BJ (cell line): Measurements from ENCODE around the gene QRICH1. TPM values are rescaled to one million over a fixed set of nuclear protein-coding genes. Genes with fewer than 3 reads are reported as not detected.
A peak's percentile ranks its signal among the peaks of the same experiment; 100 is the strongest.

Experiments used
- CTCF ChIA-PET: fragments of 350-600 bp; formaldehyde crosslinking; extraction: SDS; loops from one replicate; lab custom pipeline; 2021; ENCODE audit warnings: antibody characterized with exemption, inconsistent platforms; lab: Yijun Ruan, JAX
- POLR2A ChIA-PET: fragments of 300-600 bp; sonication (Branson Sonifier 250); formaldehyde crosslinking; extraction: SDS; loops from one replicate; lab custom pipeline; 2021; ENCODE audit warnings: antibody characterized with exemption; lab: Charles Lee
- DNase-seq: peaks from one replicate; pipeline ENCODE4 v3.0.0-alpha.2; 2011; ENCODE audit warnings: low read depth
- H3K27me3 ChIP-seq: 2 replicates; pipeline ENCODE4 v1.6.0; 2011; ENCODE audit warnings: low read length; ENCODE audit not compliant: control insufficient read depth, insufficient read depth
- H3K36me3 ChIP-seq: 2 replicates; pipeline ENCODE4 v1.5.1; 2011; ENCODE audit warnings: low read length; ENCODE audit not compliant: control insufficient read depth, insufficient read depth
- H3K4me3 ChIP-seq: 2 replicates; pipeline ENCODE4 v1.5.1; 2011; ENCODE audit warnings: low read depth, mild to moderate bottlenecking, control low read depth, low read length
- polyA plus RNA-seq: library from polyadenylated mRNA; depleted of rRNA; stranded (reverse); fragments of >200 nt; gene quantifications from 2 replicates; pipeline ENCODE4 v1.2.3, GENCODE V29; 2011
- TF ChIP-seq, protein P1 (sequence below): IDR thresholded peaks from 2 replicates; pipeline ENCODE4 v1.5.1; 2011; ENCODE audit warnings: low read depth, mild to moderate bottlenecking, control low read depth, inconsistent platforms, low read length, moderate library complexity; ENCODE audit not compliant: insufficient read depth

QRICH1 gene
- polyA plus RNA-seq, 1 experiment: 77.3 TPM

DNA sequence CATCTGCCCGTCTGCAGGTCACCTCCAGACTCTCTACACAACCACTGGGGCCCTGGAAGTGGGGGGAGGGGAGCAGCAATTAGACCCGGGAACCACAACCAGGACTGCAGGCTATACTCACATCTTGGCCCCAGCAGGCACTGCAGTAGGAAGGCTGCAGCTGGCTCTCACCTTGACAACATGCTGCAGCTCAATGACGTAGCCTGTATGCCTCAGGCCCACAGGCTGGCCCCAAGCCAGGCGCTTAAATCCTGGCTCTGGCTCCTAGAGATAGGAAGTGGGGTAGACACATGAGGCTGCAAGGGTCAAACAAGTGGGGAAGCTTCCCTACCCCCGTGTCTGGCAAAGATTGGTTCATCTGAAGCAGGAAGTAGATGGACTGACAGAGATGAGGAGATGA lies 4.6 kb upstream of the QRICH1 start:
- no peaks in the 10 kb centered on the region for H3K27me3 ChIP-seq
- CTCF ChIA-PET: no interaction called here
- POLR2A ChIA-PET: no interaction called here
- H3K4me3 ChIP-seq: no peak overlapping the region
- TF ChIP-seq, protein P1, sequence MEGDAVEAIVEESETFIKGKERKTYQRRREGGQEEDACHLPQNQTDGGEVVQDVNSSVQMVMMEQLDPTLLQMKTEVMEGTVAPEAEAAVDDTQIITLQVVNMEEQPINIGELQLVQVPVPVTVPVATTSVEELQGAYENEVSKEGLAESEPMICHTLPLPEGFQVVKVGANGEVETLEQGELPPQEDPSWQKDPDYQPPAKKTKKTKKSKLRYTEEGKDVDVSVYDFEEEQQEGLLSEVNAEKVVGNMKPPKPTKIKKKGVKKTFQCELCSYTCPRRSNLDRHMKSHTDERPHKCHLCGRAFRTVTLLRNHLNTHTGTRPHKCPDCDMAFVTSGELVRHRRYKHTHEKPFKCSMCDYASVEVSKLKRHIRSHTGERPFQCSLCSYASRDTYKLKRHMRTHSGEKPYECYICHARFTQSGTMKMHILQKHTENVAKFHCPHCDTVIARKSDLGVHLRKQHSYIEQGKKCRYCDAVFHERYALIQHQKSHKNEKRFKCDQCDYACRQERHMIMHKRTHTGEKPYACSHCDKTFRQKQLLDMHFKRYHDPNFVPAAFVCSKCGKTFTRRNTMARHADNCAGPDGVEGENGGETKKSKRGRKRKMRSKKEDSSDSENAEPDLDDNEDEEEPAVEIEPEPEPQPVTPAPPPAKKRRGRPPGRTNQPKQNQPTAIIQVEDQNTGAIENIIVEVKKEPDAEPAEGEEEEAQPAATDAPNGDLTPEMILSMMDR: no peak
- DNase-seq: no peak
- H3K36me3 ChIP-seq: peaks cover 40% of the 10 kb centered on the region

DNA sequence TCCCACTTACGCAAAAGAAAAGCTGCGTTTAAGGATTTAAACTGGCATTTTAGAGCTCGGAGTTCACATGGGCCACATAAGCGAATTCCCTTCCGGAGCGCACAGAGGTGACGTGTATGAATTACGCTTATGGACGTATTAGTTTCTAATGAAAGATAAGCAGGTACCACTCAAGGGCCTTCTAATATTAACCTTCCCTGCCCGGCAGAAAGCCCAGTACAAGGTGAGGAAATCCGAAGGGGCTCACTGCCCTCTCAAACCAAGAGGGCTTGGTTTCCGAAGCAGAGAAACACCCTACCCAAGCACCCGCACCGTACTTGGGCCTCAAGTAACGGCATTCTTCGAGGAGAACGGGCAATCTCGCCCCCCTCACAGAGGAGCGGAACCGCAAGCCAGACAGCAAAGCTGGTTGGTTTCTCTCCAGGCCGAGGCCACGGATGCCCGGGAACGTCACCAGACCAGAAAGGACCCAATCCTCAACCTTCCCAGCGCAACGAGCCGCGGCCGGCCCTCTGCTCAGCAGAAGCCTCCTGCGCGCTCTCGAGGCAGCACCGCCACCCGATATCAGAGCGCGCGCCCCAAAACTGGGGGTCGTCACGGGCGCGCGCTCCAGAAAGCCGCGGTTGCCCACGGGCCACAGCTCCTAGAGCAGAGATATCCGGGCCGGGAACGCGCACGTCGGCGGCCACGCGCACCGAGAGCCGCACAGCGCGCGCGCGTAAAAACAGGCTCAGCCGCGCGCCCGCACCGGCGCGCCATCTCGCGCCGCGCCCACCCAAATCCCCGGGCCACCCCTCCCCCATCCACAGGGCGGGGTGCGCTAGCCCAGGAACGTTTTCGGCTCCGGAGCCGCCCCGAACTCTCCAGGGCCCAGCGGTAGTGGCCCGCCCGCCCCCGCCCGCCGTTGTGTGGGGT lies 676 bp downstream of the QRICH1 start:
- Histone ChIP-seq H3K27me3 (no peaks in the 10 kb centered on the region), H3K36me3 (peaks cover 4% of the 10 kb centered on the region), H3K4me3 (peak overlapping the region; percentile 79)
- TF ChIP-seq, protein P1: no peak
- ChIA-PET CTCF (interaction anchor here (0.5 to 3.2 kb wide), 11 partner anchors 10 to 105 kb away, joined by 3 to 20 read pairs (median 5); partner anchors contain the start of genes KLHDC8B, NDUFAF3 and WDR6), POLR2A (interaction anchor here (0.5 to 1.6 kb wide), 6 partner anchors 9 to 335 kb away, joined by 3 to 6 read pairs (median 4); partner anchors contain the start of genes LAMB2 and QARS1)
- peak; percentile 30 for DNase-seq

GRCh38 chr3:49081429-49081828 lies 12.4 kb downstream of the QRICH1 start:
- CTCF ChIA-PET: no interaction called here
- peaks cover 7% of the 10 kb centered on the region for H3K36me3 ChIP-seq
- H3K4me3 ChIP-seq: no peak overlapping the region
- POLR2A ChIA-PET: interaction anchor here (0.7 kb wide), 1 partner anchor 11 kb away, joined by 6 read pairs; no protein-coding TSS in a partner anchor
- TF ChIP-seq, protein P1: no peak
- no peaks in the 10 kb centered on the region for H3K27me3 ChIP-seq
- DNase-seq: no peak

DNA sequence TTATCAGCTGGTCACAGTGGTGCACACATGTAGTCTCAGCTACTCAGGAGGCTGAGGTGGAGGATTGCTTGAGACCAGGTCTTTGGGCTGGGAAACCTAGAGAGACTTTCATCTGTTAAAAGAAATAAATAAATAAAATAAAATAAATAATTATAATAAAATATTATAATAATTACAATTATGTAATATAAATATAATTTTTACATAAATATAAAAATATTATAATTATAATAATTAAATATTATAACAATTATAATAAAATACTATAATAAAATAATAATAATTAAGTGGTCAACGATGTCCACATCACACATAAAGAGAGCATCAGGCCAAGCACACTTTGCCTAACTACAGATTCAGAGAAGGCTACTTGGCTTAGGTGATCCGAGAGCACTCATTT lies 14.6 kb downstream of the QRICH1 start:
- DNase-seq: no peak
- ChIA-PET POLR2A (no interaction called here), CTCF (no interaction called here)
- TF ChIP-seq, protein P1: no peak
- Histone ChIP-seq H3K36me3 (peaks cover 15% of the 10 kb centered on the region), H3K27me3 (no peaks in the 10 kb centered on the region), H3K4me3 (no peak overlapping the region)

DNA sequence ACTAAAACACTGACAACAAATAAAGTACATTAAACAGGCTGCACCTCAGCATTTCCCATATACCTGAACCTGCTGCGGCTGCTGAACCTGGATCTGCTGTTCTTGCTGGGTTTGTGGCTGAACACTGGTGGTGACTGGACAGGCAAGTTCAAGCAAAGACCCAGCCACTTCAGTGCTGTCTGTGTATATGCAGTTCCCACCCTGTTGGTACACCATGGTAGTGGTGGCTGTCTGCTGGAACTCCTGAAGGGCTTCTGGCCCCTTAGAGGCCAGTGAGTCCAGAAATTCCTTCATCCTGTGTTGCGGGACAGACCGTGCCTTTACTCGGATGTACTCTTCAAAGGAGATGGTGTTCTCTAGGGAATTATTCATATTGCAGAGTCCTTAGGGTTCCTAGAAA lies 17.2 kb downstream of the QRICH1 start:
- ChIA-PET CTCF (no interaction called here), POLR2A (interaction anchor here (0.6 kb wide), 1 partner anchor 28 kb away, joined by 3 read pairs; no protein-coding TSS in a partner anchor)
- TF ChIP-seq, protein P1: no peak
- H3K36me3 ChIP-seq: peaks cover 17% of the 10 kb centered on the region
- H3K27me3 ChIP-seq: no peaks in the 10 kb centered on the region
- no peak overlapping the region for H3K4me3 ChIP-seq
- DNase-seq: no peak
